Measurements from ENCODE around the gene SLC8B1. TPM values are rescaled to one million over a fixed set of nuclear protein-coding genes. Genes with fewer than 3 reads are reported as not detected.
A peak's percentile ranks its signal among the peaks of the same experiment; 100 is the strongest.

The SLC8B1 gene
- total RNA-seq, 6 experiments from 2014 or later, result 12.6 to 32.7 (median 21.5) TPM

DNA sequence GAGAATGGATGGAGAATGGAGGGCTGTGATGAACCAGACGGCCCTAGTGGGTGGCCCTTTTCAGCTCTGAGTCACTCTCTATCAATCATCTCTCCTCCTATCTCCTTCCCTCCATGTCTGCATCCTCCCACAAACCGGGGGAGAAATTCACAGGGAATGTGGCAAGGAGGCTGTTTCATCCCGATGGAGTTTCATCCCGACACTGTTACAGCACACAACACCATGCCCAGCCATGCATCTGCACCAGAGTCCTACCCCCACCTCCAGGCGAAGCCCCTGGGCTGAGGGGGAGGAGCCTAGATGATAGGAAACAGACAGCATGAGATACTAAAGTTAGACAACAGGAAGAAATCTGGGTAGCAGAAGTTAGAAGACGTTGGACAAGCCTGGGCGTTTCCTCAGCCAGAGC lies 20.8 kb downstream of the SLC8B1 start:
- ATAC-seq (no peak), DNase-seq (no peak)
- peaks cover 0 to 30% (median 8%) of the 10 kb centered on the region in 4 donors for H3K36me3 ChIP-seq
- no peak overlapping the region for H3K27ac ChIP-seq
- H3K27me3 ChIP-seq, result no peaks in the 10 kb centered on the region
- intact Hi-C loops (cut with DNase I), result loop anchor here (5.0 to 10.0 kb wide), 2 partner anchors 113 to 121 kb away; no protein-coding TSS in a partner anchor
- H3K4me3 ChIP-seq, result no peak overlapping the region
- TF ChIP-seq, protein P1, sequence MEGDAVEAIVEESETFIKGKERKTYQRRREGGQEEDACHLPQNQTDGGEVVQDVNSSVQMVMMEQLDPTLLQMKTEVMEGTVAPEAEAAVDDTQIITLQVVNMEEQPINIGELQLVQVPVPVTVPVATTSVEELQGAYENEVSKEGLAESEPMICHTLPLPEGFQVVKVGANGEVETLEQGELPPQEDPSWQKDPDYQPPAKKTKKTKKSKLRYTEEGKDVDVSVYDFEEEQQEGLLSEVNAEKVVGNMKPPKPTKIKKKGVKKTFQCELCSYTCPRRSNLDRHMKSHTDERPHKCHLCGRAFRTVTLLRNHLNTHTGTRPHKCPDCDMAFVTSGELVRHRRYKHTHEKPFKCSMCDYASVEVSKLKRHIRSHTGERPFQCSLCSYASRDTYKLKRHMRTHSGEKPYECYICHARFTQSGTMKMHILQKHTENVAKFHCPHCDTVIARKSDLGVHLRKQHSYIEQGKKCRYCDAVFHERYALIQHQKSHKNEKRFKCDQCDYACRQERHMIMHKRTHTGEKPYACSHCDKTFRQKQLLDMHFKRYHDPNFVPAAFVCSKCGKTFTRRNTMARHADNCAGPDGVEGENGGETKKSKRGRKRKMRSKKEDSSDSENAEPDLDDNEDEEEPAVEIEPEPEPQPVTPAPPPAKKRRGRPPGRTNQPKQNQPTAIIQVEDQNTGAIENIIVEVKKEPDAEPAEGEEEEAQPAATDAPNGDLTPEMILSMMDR (IDR thresholded peaks at IDR 0.05), result no peak
- TF ChIP-seq POLR2A (IDR thresholded peaks at IDR 0.05), result no peak
- H3K4me1 ChIP-seq, result no peaks in the 10 kb centered on the region
- WGBS (ENCODE audit: insufficient coverage, low coverage, low lambda C conversion rate, missing lambda C conversion rate), result 60% methylated on average over 6 of the region's 7 CpGs
- no peaks in the 10 kb centered on the region for H3K9me3 ChIP-seq

DNA sequence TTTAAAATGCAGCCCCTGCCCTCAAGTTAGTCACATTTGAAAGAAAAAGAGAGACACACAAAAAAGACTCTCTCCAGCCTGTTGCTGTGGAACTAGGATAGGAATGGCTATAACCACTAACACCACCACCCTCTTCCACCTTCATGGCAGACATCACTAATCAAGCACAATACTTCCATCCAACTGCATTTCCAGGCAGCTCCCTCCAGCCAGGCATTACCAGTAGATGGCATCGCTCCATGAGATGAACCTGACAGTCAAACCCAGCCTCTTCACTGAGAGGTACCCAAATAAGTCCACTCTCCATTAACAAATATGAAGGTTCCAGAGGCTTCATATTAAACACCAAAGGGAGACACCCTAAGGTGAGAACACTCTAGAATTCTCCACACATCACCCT lies 24.4 kb downstream of the SLC8B1 start:
- TF ChIP-seq, protein P1 (IDR thresholded peaks at IDR 0.05), result peak in 1 of 4 donors; percentile 30
- no peak for TF ChIP-seq POLR2A (IDR thresholded peaks at IDR 0.05)
- Histone ChIP-seq H3K27me3 (no peaks in the 10 kb centered on the region), H3K9me3 (no peaks in the 10 kb centered on the region), H3K36me3 (peaks cover 0 to 19% (median 2%) of the 10 kb centered on the region in 4 donors), H3K4me3 (no peak overlapping the region), H3K27ac (no peak overlapping the region), H3K4me1 (no peaks in the 10 kb centered on the region)
- DNase-seq (no peak), ATAC-seq (peak in 3 of 4 donors; percentile 14 to 23 (median 21))
- intact Hi-C loops (cut with DNase I), result loop anchor here (5.0 to 10.0 kb wide), 2 partner anchors 117 to 124 kb away; no protein-coding TSS in a partner anchor
- WGBS (ENCODE audit: insufficient coverage, low coverage, low lambda C conversion rate, missing lambda C conversion rate), result 100% methylated on average over 1 of the region's 1 CpG

DNA sequence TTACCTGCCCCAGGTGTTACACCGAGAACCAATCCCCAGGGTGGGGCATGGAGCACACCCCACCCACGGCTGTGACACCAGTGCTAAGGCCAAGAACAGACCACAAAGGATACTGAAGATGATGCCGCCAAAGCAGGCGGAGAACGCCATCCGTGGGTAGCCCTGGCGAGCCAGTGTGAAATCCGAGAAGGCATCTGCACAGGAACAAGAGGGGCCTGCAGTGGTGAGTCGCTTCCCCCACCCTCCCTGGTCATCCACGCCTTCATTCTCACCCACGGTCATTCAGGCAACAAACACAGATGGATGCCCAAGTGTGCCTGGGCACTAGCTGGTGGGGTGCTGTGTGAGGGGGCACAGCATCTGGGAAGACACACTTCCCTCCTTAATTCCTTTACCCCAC lies 28.5 kb downstream of the SLC8B1 start:
- H3K27ac ChIP-seq, result no peak overlapping the region
- intact Hi-C loops (cut with DNase I), result no loop called here
- ATAC-seq (no peak), DNase-seq (no peak)
- H3K27me3 ChIP-seq, result no peaks in the 10 kb centered on the region
- WGBS (ENCODE audit: insufficient coverage, low coverage, low lambda C conversion rate, missing lambda C conversion rate), result 80% methylated on average over 1 of the region's 11 CpGs
- no peaks in the 10 kb centered on the region for H3K9me3 ChIP-seq
- peaks cover 0 to 19% (median 2%) of the 10 kb centered on the region in 4 donors for H3K36me3 ChIP-seq
- TF ChIP-seq POLR2A (IDR thresholded peaks at IDR 0.05), result no peak
- TF ChIP-seq, protein P1 (IDR thresholded peaks at IDR 0.05), result no peak
- no peaks in the 10 kb centered on the region for H3K4me1 ChIP-seq
- H3K4me3 ChIP-seq, result no peak overlapping the region

DNA sequence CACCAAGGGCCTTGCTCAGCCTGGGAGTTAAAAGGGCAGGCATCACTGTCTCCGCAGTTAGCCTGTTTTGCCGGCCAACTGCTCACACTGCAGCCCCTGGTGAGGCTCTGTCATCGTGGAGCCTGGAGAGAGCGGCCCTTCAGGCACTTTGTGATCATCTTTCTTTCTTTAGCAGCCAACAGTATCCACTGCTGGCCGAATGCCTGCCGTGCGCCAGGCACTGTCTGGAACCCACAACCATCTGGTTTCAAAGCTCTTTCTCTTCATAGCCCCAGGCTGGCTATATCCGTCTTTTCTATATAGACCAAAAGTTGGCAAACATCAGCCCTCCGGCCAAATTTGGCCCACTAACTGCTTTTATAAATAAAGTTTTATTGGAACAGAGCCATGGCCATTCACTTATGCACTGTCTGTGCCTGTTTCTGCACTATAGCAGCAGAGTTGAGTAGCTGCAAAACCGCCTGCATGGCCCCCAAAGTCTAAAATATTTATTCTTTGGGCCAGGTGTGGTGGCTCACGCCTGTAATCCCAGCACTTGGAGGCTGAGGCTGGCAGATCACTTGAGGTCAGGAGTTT lies 29.5 kb downstream of the SLC8B1 start:
- Histone ChIP-seq H3K9me3 (no peaks in the 10 kb centered on the region), H3K4me3 (no peak overlapping the region), H3K36me3 (peaks cover 0 to 19% (median 2%) of the 10 kb centered on the region in 4 donors), H3K27ac (no peak overlapping the region), H3K4me1 (no peaks in the 10 kb centered on the region), H3K27me3 (no peaks in the 10 kb centered on the region)
- TF ChIP-seq, protein P1 (IDR thresholded peaks at IDR 0.05), result no peak
- TF ChIP-seq POLR2A (IDR thresholded peaks at IDR 0.05), result no peak
- 87% methylated on average over 6 of the region's 11 CpGs for WGBS (ENCODE audit: insufficient coverage, low coverage, low lambda C conversion rate, missing lambda C conversion rate)
- intact Hi-C loops (cut with DNase I), result no loop called here
- DNase-seq (no peak), ATAC-seq (no peak)

All from right lobe of liver (tissue), 6 donors.